HT-29 (cell line): ENCODE results near the gene IGIP. TPM values are rescaled to one million over a fixed set of nuclear protein-coding genes. Genes with fewer than 3 reads are reported as not detected.
"Not testable (repeated sequence)": the region's sequence is repeated elsewhere in the genome, so short reads cannot be mapped to it uniquely, and the experiment has no call there.

Experiments used
- DNase-seq: peaks from one replicate; pipeline ENCODE4 v3.0.0-alpha.2; 2015; ENCODE audit warnings: low spot score
- total RNA-seq: library from RNA; depleted of rRNA; stranded (reverse); fragments of >200 nt; shearing (Covaris generic); gene quantifications from 2 replicates; pipeline ENCODE4 v1.2.3, GENCODE V29; 2014

IGIP gene
- total RNA-seq, 1 experiment from 2014 or later, result 1.1 TPM

GRCh38 chr5:140140435-140140834 lies 14.7 kb downstream of the IGIP start:
- no peak for DNase-seq

- no peak for DNase-seq
Measured at GRCh38 chr5:140141241-140141640, 15.5 kb downstream of the IGIP start.

GRCh38 chr5:140142246-140142645 lies 16.5 kb downstream of the IGIP start:
- DNase-seq, result no peak

- DNase-seq, result no peak
Measured at GRCh38 chr5:140142856-140143255, 17.1 kb downstream of the IGIP start.

- DNase-seq, result no peak
Measured at GRCh38 chr5:140143521-140144258, 18.0 kb downstream of the IGIP start.

- DNase-seq, result no peak
Measured at GRCh38 chr5:140145256-140145655, 19.5 kb downstream of the IGIP start.

- DNase-seq, result peak; percentile 71
Measured at GRCh38 chr5:140145818-140146522, 20.2 kb downstream of the IGIP start.

- no peak for DNase-seq
Measured at GRCh38 chr5:140146523-140146842, 20.7 kb downstream of the IGIP start.

GRCh38 chr5:140147460-140147859 lies 21.7 kb downstream of the IGIP start:
- DNase-seq, result no peak

- DNase-seq, result peak; percentile 28
Measured at GRCh38 chr5:140148508-140148907, 22.8 kb downstream of the IGIP start.

GRCh38 chr5:140150201-140150600 lies 24.5 kb downstream of the IGIP start:
- DNase-seq, result no peak

- DNase-seq, result no peak
Measured at GRCh38 chr5:140151144-140152021, 25.6 kb downstream of the IGIP start.

GRCh38 chr5:140152022-140152999 lies 26.6 kb downstream of the IGIP start:
- DNase-seq, result no peak

GRCh38 chr5:140153255-140153654 lies 27.5 kb downstream of the IGIP start:
- no peak for DNase-seq

GRCh38 chr5:140153905-140154304 lies 28.2 kb downstream of the IGIP start:
- no peak for DNase-seq

GRCh38 chr5:140154710-140155381 lies 29.1 kb downstream of the IGIP start:
- not testable (repeated sequence) for DNase-seq

GRCh38 chr5:140157032-140157781 lies 31.5 kb downstream of the IGIP start:
- DNase-seq, result peak; percentile 91

GRCh38 chr5:140159014-140159927 lies 33.5 kb downstream of the IGIP start:
- DNase-seq, result no peak

GRCh38 chr5:140162275-140162674 lies 36.5 kb downstream of the IGIP start:
- no peak for DNase-seq
